GM19239 (cell line): ENCODE measurements around the gene DUOX2.
A peak's percentile ranks its signal among the peaks of the same experiment; 100 is the strongest.

ENCODE experiments used
- DNase-seq: peaks from one replicate; pipeline ENCODE4 v3.0.0; 2011; ENCODE audit warnings: low spot score; ENCODE audit not compliant: insufficient read length
- FAIRE-seq: peaks from 2 replicates; lab custom pipeline; 2011; peaks lifted over from hg19 to GRCh38; lab: Jason Lieb, UNC

DUOX2 gene

DNA sequence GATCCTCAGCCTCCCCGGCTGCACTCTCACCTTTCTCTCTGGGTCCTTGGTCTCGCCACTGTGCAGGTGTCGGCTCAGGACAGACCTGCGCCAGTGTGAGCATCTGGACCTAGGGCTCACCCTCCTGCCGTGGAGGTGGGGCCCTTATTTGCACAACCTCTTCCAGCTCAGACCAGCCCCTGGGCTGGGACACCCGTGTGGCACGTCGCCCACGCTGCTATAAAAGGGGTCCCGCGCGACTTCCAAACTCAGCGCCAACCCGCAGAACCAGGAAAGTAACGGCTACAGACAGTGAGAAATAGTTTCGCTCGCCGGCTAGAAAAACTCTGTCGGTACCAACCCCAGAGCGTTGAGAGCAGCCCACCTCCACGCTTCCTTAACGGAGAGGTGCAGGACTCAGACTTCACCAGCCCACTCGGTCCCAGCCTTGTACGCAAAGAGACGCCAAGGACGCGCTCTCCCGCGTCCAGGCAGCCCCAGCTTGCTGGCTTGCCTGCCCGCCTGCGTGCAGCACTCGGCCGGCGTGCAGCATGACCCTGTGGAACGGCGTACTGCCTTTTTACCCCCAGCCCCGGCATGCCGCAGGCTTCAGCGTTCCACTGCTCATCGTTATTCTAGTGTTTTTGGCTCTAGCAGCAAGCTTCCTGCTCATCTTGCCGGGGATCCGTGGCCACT, at the start of gene DUOX2, which contains the start of gene DUOXA2:
DUOX2 (minus strand) TSS at position 97 of the 675 bp plus-strand sequence. CDS start 761 bp downstream, outside the sequence.
DUOXA2 (plus strand) TSS at position 251 of the 675 bp plus-strand sequence; CDS start at position 531, 280 bp downstream.
- FAIRE-seq (no peak), DNase-seq (no peak)

DNA sequence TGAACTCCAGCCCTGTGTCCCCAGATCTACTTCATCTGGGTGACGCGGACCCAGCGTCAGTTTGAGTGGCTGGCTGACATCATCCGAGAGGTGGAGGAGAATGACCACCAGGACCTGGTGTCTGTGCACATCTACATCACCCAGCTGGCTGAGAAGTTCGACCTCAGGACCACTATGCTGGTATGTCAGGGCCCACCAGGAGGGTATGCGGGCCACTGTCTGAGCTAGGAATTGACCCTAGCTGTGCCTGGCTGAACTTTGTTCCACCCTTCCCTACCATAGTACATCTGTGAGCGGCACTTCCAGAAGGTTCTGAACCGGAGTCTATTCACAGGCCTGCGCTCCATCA, 49.5 kb upstream of the DUOX2 start:
- no peak for DNase-seq
- FAIRE-seq, result no peak

GRCh38 chr15:45162771-45163507, 49.0 kb upstream of the DUOX2 start:
- FAIRE-seq (peak; percentile 86), DNase-seq (peak; percentile 93)

DNA sequence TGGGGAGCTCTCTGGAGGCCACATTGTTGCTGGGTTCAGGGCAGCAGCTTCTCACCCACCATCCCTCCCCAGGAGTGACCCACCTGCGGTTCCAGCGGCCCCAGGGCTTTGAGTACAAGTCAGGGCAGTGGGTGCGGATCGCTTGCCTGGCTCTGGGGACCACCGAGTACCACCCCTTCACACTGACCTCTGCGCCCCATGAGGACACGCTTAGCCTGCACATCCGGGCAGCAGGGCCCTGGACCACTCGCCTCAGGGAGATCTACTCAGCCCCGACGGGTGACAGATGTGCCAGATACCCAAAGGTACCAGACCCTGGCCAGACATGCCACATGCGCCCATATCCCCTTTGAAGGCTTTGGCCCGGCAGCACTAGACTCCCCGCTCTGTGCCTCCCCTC, 47.7 kb upstream of the DUOX2 start:
- no peak for DNase-seq
- FAIRE-seq, result no peak

GRCh38 chr15:45157974-45158373, 44.0 kb upstream of the DUOX2 start:
- no peak for DNase-seq
- FAIRE-seq, result no peak

- FAIRE-seq (no peak), DNase-seq (no peak)
These were observed 42.9 kb upstream of the DUOX2 start for GRCh38 chr15:45156744-45157455.

GRCh38 chr15:45155739-45156138, 41.8 kb upstream of the DUOX2 start:
- DNase-seq, result no peak
- FAIRE-seq, result no peak

- DNase-seq (no peak), FAIRE-seq (no peak)
These were observed 38.2 kb upstream of the DUOX2 start for GRCh38 chr15:45151998-45152828.

DNA sequence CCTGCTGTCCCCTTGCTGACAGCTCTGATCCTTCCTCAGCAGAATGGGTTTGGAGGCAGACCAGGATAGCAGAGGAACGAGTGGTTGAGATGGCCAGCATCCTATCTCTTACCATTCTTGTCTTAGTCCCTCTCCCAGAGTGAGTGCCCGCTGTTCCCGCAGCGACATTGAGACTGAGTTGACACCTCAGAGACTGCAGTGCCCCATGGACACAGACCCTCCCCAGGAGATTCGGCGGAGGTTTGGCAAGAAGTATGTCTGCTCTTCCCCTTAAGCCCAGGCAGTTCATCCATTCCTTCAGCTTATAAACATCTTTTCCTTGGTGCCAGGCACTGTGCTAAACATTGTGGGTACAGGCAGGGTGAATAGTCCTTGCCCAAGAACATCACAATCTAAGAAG, 37.0 kb upstream of the DUOX2 start:
- DNase-seq (no peak), FAIRE-seq (no peak)

GRCh38 chr15:45150481-45150880, 36.5 kb upstream of the DUOX2 start:
- no peak for FAIRE-seq
- DNase-seq, result no peak

DNA sequence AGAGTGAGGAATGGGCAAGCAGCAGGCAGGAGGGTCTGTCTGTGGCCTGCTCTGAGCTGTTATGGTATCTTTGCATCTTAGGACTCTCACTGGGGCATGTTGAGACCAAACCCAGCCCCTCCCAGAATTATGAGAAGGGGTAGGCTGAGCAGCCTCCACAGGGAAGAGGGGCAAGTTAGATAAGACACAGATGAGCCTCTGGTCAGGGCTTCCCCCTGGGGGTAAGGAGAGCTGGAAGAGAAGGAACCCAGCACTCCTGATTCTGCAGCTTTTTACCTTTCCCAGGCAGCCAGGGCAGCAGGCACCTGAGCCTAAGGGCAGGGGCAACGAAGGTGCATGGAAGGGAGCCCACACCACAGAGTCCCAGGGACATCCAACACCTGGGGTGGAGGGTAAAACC, 35.1 kb upstream of the DUOX2 start:
- FAIRE-seq, result no peak
- no peak for DNase-seq

GRCh38 chr15:45148076-45149059, 34.4 kb upstream of the DUOX2 start:
- FAIRE-seq (no peak), DNase-seq (no peak)

DNA sequence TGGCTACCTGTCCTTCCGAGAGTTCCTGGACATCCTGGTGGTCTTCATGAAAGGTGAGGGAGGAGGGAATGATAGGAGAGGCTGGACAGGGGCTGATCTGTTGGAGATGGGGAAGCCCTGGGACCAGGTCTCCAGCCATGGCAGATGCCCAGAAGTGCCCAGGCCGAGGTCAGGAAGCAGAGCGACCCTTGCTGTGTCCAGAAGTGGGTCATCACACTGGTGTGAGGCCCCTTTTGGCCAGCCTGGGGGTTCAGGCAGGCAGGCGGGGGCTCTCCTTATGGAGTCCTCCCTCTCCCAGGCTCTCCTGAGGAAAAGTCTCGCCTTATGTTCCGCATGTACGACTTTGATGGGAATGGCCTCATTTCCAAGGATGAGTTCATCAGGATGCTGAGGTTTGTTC, 33.6 kb upstream of the DUOX2 start:
- no peak for DNase-seq
- no peak for FAIRE-seq

- no peak for FAIRE-seq
- no peak for DNase-seq
These were observed 32.4 kb upstream of the DUOX2 start for GRCh38 chr15:45146405-45146804.

GRCh38 chr15:45144775-45145174, 30.8 kb upstream of the DUOX2 start:
- DNase-seq (no peak), FAIRE-seq (no peak)

GRCh38 chr15:45143946-45144345, 30.0 kb upstream of the DUOX2 start:
- no peak for FAIRE-seq
- DNase-seq, result no peak

- DNase-seq, result no peak
- no peak for FAIRE-seq
These were observed 29.1 kb upstream of the DUOX2 start for GRCh38 chr15:45143056-45143455.

DNA sequence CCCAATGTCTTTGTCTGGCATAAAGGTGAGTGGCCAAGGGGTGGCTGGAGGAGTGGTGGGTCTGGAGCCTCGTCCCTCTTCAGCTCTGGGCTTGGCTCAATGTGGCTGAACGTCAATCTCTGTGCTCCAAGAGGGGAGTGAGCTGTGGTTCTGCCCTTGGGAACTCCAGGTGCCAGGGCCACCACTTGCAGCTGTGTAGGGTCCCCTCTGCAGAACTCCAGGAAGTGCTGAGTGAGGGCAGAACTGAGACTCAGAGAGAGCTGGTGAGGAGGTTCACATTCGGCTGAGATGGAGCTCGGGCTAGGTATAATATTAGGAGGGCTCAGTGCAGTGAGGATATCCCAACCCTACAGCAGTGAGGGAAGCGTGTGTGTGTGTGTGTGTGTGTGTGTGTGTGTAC, 27.4 kb upstream of the DUOX2 start:
- no peak for FAIRE-seq
- DNase-seq, result no peak

DNA sequence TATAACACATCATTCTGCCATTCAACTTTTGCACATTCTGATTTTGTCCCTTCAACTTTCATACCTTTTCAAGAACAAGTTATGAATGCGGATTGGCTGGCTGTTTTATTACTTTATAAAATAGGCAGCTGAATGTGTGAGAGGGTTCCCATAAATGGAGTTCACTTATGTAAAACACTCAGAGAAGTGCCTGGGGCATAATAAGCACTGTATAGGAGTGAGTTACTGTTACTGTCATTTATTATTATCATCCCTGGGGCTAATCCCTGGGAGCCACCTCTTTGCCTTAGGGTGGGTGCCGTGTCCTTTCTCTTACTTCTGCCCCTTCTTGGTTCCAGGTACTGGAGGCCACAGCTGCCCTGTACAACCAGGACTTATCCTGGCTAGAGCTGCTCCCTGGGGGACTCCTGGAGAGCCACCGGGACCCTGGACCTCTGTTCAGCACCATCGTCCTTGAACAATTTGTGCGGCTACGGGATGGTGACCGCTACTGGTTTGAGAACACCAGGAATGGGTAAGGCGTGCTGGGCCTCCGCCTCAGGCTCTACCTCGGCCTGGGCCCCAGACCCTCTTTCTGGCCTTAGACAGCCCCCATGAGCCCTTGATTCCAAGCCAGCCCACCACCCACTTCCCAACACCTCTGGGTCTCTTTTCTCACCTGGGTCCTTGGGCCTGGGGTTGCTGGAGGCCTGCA, 26.7 kb upstream of the DUOX2 start:
- FAIRE-seq, result no peak
- DNase-seq, result no peak
